ENCODE measurements around the gene TRRAP. TPM values are rescaled to one million over a fixed set of nuclear protein-coding genes. Genes with fewer than 3 reads are reported as not detected.

TRRAP gene
- total RNA-seq (2022; extraction: Qiagen RNA extraction) = 13.1 to 17.8 TPM (median 16.8 TPM) in 5 replicates

DNA sequence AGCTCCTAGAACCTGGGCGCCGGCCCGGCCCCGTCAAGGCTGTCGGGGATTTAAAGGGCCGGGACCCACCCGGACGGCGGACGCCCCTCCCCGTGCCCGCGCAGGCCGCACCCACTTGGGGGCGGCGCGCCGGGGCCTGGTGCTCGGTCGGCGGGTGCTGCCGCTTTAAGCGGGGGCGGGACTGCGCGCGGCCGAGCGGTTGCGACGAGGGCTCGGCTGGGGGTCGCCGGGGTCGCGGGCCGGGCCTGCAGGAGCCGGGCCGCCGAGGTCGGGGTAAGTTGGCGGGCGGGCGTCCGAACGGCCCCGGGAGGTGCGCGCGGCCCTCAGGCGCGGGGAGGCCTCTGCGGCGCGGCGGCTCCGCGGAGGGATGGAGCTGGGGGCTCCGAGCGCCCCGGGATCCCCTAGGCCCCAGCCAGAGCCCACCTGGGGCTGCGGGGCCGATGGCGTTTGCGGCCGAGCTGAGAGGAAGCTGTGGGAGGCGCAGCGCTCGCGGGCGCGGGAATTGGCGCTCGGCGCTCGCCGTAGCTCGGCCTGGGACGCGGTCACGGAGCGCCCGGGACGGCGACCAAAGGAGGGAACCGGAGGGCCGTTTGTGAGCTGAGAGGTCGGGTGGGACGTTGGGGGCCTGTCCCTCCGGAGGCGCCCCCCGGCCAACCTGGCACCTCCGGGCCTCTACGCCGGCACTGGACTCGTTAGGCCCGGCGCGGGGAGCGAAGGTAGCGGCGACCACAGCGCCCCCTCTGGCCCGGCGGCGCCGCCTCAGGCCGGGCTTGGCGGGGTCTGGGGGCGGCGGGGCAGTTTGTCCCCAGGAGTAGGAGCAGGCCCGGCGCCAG is at the start of gene TRRAP:
TRRAP (plus strand) TSS at position 168 of the 833 bp plus-strand sequence. CDS start 2,619 bp downstream, outside the sequence.

DNA sequence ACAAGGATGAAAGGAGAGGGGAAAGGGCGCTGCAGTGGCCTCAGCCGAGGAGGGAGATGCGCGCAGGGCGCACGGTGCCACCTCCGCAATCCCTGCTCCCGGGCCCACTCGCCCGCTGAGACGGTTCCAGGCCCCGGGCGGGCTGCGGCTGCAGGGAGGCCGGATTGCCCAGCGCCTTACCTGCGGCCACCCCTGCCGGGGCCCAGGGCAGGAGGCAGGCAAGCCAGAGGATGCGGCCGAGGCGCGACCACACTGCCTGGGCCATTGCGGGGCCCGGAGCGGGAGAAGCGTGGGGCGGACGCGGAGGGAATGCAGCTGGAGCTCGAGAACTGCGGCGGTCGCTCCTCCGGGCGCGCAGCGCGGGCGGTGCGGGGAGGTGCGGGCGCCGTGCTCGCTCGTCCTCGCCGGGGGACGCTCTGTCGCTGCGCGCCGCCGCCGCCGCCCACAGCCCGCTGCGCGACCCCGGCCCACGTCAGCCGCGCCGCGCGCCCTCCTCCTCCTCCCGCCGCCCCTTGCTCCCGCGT is 8.7 kb upstream of the TRRAP start, which contains the start of gene TMEM130:
TMEM130 (minus strand) TSS at position 418 of the 524 bp plus-strand sequence; CDS start at position 265, 153 bp downstream.

Other genes starting within 250 kb of the TRRAP start
- gene TMEM130, start 8.5 kb upstream of the TRRAP start, total RNA-seq (2022; extraction: Qiagen RNA extraction) = 0.27 to 0.59 TPM (median 0.37 TPM) in 5 replicates

Data from A549 treated with Mapracorat at 1 μM for 4 hours (cell line).